Activated CD4-positive, CD25-positive, alpha-beta regulatory T cell treated with anti-CD3 and anti-CD28 coated beads, Interleukin-2, amount 50 U/mL, for 24 hours (primary cell): ENCODE results near the gene CNTF.
"Not testable (repeated sequence)": the region's sequence is repeated elsewhere in the genome, so short reads cannot be mapped to it uniquely, and the experiment has no call there.

Experiments
- ATAC-seq, 2 donors: fragments of 150-1000 bp; cut with Tn5 transposase; one replicate each; pipeline ENCODE4 v1.10.0; 2021; ENCODE audit warnings: mild to moderate bottlenecking in 1 of 2, moderate library complexity in 1 of 2

Gene CNTF, protein sequence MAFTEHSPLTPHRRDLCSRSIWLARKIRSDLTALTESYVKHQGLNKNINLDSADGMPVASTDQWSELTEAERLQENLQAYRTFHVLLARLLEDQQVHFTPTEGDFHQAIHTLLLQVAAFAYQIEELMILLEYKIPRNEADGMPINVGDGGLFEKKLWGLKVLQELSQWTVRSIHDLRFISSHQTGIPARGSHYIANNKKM

DNA sequence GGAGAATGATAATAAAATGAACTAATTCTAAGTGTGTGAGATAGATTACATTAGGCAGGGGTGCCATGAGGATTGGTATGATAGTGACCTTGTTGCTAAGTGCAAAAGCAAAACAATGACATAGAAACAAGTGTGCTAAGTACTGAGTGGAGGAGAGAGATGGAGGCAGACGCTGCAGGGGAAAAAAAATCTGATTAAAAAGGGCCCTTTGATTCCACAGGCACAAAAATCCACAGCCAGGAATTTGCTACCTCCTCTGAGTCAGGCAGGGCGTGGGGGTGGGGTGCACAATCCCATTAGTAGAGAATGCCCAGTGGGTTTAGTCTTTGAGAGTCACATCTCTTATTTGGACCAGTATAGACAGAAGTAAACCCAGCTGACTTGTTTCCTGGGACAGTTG lies at the start of gene CNTF:
Gene CNTF (plus strand): TSS at position 322 of the 400 bp plus-strand sequence. CDS start 88 bp downstream, outside the sequence.
- ATAC-seq = no peak

DNA sequence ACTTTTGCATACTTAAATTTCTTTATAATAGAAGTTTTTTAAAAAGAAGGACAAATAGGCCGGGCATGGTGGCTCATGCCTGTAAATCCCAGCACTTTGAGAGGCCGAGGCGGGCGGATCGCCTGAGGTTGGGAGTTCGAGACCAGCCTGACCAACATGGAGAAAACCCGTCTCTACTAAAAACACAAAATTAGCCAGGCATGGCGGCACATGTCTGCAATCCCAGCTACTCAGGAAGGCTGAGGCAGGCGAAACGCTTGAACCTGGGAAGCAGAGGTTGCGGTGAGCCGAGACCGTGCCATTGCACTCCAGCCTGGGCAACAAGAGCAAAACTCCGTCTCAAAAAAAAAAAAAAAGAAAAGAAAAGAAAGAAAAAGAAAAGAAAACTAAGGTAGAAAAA lies 49.6 kb upstream of the CNTF start:
- ATAC-seq = not testable (repeated sequence)

DNA sequence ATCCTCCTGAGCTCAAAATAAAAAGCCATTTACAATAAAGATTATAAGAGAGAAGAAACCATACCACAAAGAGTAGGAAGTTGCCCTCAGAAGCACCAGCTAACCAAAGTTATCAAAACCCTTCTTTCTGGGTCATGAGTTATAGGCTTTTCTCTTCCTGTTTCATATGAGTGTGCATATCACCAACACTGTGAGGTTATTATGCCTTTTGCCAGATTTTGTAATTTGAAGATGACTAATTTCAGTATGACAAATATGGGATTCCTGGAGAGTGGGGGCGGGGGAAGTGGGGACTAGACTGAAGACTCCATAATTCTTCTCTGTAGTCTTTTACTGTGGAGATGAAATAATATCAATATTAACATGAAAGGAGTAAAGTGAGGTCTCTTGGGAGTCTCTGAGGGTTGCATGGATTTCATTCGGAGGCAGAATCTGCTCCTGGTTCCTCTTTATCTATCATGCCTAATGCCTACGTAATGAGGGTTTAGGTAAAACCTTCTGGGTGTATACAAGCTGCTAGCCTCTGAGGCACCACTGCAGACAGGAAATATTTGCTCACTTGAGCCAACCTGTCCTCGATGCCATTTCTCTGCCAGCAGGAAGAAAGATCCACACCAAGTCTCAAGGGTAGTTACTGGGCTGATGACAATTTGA lies 48.9 kb upstream of the CNTF start:
- ATAC-seq = peak; percentile 34 to 46

DNA sequence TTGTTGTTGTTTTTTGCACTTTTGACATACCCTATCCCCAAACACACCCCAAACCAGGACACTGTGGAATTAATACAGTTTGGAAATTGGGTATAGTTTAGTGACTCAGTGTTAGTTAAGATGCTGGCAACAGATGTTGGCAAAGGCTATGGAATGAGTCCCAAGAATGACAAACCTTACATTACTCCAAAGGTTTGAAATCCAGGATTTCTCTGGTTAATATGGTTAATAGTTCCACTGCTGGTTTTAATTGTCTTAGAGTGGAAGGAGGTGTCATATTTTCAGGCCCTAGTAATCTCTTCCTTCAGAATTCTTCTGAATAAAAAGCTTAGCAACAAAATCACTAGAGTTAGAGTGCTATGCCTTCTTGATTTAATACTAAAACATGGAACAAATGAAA lies 47.6 kb upstream of the CNTF start:
- ATAC-seq = no peak

DNA sequence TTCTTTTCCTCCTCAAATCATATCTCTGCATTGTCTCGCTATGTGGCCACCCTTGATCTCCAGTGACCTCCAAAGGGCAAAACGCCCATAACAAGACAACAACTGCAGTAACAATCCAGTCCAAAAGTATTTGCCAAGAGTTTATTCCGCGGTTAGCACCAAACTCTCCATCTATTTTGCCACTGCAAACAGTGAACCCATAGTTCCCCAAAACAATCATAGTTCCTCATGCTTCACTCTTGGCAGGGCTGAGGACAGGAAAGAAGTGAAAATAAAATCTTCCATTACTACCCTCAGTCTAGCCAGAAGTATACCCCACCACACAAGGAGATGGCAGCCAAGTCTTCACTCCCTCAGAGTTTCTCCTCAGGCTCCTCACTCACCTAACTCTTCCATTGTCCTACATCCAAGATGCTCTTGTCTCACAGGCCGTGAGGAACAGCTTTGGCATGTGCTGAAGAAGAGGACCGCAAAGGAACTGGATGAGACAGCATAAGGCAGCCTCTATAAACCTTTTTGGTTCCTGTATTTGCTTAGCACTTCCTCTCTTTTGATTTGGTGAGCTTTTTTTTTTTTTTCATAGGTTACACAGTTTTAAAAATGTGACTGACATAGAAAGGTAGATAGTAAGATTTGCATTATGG lies 47.0 kb upstream of the CNTF start, which contains the start of gene LPXN:
Gene LPXN (minus strand): TSS at position 480 of the 644 bp plus-strand sequence. CDS start 84 bp downstream, at position 396.
- ATAC-seq = no peak

DNA sequence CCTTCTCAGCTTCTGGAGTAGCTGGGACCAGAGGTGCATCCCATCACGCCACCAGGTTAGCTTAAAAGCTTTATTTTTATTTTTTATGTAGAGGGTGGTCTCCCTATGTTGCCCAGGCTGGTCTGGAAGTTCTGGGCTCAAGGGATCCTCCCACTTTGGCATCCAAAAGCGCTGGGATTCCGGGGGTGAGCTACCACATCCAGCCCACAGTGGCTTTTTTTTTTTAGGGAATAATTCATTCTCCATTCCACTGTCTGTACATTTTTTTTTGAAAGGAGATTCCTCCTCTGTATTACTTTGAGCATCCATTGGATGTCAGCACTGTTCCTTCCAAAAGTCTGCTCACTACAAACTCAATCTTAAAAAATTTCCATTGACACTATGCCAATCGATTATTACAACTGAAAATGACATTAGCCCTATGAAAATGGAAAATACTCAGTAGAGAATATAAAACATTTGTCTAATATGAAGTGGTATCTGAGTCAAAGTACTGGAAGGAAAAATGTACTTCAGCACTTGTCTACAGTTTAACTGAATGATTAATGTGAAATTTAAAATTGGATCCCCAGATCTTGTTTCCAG lies 45.5 kb upstream of the CNTF start:
- no peak for ATAC-seq

DNA sequence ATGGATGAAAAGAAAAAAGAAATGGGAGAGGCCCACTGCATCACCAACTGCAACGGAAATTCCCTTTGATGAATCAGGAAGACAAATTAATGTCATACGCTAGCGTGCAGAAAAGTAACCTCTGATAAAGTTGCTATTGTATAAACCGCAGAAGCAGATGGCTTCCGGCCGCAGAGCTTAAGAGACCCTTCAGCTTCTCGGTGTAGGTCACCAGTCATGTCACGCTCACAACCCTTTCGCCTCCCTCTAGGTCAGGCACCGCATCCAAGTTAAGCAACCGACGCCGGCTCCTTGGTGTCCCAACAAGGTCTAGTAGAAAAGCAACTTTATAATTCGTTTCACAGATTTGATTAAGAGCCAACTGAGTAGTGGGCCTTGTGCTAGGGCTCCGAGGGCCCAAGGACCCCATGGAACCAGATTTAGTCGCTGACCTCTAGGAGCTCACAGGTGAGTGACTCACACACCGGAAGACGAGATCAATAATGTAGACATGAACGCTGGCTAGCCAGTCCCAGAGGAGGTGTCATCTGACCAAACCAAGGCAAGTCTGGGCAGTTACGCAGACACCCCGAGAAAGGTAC lies 44.8 kb upstream of the CNTF start:
- ATAC-seq = peak; percentile 52

DNA sequence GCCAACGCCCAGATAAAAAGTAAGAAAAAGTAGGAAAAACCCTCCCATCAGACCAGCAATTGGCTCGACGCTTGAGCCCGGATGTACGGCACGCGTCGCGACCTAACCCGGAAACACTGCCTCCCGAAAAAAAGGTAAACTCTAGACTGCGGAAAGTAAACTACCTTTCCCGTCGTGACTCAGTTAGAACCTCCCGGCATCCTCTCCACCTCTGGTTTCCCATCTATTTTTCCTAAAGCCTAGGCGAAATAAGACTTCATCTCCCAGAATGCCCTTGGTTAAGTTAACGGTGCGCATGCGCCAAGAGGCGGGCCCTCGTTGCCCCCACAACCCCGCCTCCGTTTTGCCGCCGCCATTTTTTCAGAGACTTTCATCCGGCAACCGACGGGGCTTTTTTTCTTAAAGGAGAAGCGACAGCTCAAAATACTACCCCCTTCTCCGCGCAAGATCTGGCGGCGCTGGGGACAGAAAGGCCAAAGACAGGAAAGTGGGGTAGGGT lies 44.3 kb upstream of the CNTF start:
- no peak for ATAC-seq

DNA sequence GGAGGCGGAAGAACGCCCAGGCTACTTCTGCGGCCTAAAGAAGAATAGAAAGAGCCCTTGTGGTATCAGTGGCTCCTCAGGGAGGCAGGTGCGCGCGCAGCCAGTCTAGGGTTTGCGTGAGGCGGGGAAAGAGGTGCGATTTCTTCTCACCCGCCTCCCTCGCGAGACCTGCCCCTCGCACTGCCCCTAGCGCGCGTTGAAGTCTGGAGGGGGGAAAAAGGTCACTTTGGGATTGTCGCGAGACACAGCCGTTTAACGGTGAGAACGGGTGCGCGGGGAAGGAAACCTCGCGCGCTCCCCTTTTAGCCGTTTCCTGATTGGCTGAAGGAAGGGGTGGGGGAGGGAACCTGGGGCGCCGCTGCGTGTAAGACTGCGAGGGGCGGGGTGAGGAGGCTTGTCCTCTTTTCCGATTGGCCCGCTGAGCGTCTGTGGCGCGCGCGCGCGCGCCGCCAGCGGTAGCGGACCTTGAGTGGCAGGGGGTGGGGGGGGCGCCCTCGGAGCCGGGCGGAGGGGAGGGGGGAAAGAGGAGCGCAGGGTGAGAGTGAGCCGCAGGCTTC lies 43.8 kb upstream of the CNTF start, which contains the start of gene ZFP91:
Gene ZFP91 (plus strand): TSS at position 429 of the 557 bp plus-strand sequence. CDS start 219 bp downstream, outside the sequence.
- ATAC-seq = peak; percentile 48 to 50

DNA sequence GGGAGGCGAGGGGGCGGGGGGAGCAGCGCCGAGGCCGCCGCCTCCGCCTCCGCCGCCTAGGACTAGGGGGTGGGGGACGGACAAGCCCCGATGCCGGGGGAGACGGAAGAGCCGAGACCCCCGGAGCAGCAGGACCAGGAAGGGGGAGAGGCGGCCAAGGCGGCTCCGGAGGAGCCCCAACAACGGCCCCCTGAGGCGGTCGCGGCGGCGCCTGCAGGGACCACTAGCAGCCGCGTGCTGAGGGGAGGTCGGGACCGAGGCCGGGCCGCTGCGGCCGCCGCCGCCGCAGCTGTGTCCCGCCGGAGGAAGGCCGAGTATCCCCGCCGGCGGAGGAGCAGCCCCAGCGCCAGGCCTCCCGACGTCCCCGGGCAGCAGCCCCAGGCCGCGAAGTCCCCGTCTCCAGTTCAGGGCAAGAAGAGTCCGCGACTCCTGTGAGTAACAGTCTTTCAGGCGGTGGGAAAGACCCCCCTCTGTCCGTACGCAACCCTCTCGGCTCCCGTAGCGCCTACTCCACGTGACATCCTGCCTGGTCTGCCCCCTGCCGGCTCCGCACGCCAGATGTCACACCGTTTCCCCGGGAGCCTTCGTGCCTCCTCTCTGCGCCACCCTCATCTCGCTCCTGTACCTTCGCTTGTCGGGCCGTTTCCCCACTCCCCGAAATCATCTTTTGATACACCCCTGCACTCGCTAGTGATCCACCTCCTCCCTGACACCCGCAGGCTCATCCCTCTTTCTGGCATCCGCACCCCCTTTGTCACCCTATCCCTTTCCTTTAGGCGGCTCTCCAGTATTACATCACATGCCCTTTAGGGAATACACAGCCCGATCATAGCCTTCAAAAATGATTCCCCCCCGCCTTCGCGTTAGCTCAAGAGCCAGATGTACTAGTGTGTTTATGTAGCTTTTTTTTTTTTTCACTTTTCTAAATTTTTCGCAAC lies 43.0 kb upstream of the CNTF start:
- ATAC-seq = peak; percentile 31 to 45

DNA sequence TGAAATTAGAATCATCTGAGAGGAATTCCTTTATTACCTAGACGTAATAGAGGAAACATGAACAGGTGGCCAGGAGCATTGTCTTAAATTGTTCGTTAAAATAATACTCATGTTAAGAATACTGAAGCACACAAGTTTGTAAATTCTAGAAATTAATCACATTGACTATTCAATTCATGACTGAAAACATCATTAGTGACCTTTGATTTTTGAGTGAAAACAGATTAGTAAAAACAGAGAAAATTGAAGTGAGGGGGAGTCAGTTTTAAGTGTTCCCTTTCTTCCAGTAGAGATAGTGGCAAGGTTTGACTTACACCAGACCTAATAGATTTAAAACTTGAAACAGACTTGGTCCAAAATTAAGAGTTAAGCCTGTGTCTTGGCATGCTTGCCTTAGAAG lies 42.2 kb upstream of the CNTF start:
- ATAC-seq = no peak

DNA sequence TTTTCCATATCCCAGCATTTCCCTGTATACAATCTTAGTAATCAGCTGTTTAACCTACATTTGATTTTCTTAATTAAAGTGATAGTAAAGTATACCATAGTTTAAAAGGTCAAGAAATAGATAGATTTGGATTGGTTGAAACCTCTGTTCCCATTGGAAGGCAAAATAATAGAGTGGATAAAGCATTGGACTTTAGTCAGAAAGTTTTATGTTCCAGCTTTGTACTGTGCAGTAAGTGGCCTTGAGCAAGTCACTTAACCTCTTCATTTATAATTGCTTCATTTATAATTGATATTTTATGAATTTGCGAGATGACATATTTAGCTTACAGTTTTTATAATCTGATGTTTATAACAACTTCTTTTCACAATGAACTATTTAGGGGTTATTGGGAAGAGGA lies 40.0 kb upstream of the CNTF start:
- ATAC-seq = no peak

DNA sequence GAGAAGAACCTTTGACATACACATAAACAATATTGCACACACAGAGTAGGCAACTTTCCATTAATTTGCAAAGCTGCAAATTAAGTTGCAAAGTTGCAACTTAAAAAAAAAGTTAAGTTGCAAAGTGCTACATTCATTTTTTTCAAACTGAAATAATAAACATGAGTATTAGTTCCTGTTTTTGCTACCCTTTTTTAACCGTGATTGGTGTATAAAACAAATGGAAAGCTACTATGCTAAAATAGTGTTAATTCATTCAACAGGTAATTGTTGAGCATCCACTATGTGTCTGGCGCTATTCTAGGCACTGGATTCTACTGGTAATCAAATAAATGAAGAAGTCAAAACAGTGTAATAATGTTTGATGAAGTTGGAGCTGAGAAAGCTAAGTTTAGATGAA lies 35.5 kb upstream of the CNTF start:
- no peak for ATAC-seq

DNA sequence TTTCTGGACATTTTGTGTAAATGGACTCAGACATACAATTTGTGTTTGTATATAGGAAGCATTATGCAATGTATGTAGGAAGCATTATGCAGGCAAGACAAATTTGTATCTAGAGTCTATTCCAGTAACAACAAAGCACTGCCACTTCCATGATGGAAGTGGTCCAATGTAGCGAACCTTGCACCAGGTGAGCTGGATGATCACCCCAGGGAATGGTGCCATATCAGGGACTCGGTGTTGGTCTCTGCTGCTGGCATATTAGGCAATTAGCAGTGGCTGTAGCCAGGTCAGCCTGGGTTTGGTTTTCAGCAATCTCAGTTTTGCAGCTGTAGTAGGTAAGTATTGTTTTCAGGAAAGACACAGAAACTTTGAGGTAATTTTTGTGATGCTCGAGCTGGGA lies 30.8 kb upstream of the CNTF start:
- ATAC-seq = no peak

DNA sequence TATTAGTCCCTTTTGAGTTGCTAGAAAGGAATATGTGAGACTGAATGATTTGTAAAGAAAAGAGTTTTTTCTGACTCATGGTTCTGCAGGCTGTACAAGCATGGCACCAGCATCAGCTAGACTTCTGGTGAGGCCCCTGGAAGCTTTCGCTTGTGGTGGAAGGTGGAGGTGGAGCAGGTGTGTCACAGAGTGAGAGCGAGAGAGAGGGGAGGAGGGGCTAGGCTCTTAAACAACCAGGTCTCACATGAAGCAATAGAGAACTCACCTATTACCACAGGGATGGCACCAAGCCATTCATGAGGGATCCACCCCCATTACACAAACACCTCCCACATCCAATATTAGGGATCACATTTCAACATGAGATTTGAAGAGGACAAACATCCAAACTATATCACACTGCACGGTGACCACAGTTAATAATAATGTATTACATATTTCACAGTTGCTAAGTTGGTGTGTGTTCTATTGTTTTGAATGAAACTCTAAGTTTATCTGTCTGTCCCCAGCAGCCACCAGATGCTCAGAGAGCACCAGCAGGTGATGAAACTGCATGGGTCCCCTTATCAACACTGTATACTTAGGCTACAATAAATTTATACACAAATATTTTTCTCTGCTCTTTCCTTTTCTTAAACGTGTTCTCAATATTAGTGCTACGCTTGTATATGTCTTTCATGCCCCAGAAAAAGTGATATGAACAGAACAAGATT lies 29.5 kb upstream of the CNTF start:
- peak; percentile 93 to 95 for ATAC-seq

DNA sequence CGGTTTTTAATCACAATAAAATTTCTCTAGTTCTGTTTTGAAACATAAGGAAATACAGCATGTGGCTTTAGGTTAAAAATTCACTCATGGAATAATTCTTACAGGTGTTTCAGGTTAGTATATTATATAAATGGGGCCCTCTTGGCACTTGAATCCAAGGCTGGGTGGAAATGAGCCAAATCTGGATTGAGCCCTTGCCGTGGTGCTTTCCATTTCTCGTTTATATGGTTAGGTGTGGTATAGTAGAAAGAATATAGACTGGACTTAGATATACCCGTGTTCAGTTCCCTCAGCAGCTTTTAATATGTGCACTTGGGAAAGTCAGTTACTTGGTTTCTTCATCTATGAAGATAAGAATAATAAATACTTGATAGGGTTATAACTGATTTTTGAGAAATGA lies 27.6 kb upstream of the CNTF start:
- no peak for ATAC-seq

DNA sequence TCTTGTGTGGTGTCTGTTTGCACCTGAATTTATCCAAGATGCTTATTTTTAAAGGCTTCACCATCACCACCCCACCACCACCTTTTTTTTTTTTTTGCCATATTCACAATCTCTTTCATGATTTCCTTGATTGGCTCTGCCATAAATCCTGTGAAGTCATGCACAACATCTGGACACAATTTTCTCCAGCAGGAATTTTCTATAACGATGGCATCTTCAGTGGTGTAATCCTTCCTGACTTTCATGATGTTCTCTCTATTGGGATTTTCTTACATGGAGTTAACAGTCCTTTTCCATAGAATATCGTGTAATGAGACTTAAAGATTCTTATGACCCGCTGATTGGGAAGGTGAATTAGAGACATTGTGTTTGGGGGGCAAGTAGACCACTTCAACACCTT lies 25.8 kb upstream of the CNTF start:
- no peak for ATAC-seq

DNA sequence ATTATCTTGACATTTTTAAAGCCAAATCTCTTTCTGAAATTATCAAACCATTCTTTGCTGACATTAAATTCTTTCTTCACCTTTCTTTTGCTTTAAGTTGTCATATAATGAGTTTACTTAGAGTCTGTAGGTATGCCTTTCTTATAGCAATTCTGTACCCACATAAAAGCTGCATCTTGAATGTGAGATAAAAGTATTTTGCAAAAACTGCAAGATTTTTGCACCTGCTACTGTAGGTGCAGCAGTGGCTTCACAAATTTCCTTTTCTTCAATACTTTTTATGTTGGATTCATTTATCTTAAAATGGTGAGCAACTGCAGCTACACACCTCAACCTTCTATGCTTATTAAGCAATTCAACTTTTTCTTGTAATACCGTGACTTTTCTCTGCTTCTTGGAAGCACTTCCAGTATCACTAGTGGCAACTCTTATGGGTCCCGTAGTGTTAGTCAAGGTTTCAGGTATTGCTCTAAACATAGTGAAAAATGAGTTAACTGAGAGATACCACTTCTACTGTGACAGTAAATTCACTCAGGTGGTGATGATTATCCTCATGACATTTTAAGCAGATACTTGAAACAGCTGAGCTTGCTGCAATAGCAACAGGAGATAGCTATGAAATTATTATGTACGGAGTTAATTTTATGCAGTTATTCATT lies 24.9 kb upstream of the CNTF start:
- peak; percentile 87 to 92 for ATAC-seq

DNA sequence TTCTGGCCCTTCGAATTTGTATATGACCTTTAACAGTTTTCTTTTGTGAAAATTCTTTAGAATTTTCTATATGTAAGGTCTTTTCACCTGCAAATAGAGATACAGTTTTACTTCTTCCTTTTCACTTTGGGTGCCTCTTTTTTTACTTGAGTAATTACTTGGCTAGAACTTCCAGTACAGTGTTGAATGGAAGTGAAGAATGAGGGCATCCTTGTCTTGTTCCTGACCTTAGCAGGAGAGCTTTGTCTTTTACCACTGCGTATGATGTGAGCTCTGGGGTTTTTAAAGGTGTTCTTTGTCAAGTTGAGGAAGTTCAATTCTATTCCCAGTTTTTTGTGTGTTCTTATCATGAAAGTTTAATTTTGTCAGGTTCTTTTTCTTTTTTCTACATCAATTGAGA lies 22.0 kb upstream of the CNTF start:
- no peak for ATAC-seq
